DOHH2 (cell line): ENCODE measurements around the gene PTPRT.

ENCODE experiments used
- CTCF ChIP-seq: fragments of 200-600 bp; sonication (generic); IDR thresholded peaks from one replicate; pipeline ENCODE4 v1.5.1; 2014; ENCODE audit warnings: antibody characterized with exemption, mild to moderate bottlenecking, low read depth, low read length; ENCODE audit not compliant: poor library complexity, severe bottlenecking
- EZH2phosphoT487 ChIP-seq: fragments of 200-600 bp; sonication (generic); IDR thresholded peaks from 2 replicates; pipeline ENCODE4 v1.6.1; 2017; ENCODE audit warnings: borderline replicate concordance, mild to moderate bottlenecking, antibody characterized with exemption, low read length, moderate library complexity, mixed read lengths

DNA sequence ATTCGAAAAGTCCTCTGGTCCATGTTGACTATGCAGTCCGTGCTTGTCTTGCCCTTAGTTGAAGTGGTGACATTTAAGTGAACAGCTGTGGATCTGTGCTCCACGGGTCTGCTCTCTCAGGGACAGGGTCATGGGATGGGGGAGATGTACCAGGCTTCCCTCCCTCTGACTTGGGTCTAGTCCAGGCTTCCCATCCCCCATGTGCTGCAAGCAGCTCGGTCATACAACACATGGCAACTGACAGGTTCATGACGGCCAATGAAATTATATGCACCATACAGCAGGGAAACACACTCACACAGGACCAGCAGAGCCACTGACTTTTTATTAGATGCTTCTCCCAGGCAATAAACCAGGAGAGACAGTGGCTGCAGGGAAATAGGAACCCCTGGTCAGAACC lies 201.4 kb downstream of the PTPRT start:
- TF ChIP-seq CTCF (no peak), EZH2phosphoT487 (no peak)
